GM18909 (cell line): ENCODE measurements around the gene ZNF629.
A peak's percentile ranks its signal among the peaks of the same experiment; 100 is the strongest.

Experiments
- ATAC-seq: cut with Tn5 transposase; IDR thresholded peaks from one replicate; pipeline ENCODE4 v1.9.1; 2021; ENCODE audit warnings: mild to moderate bottlenecking; ENCODE audit not compliant: unreplicated experiment, poor library complexity

The ZNF629 gene

DNA sequence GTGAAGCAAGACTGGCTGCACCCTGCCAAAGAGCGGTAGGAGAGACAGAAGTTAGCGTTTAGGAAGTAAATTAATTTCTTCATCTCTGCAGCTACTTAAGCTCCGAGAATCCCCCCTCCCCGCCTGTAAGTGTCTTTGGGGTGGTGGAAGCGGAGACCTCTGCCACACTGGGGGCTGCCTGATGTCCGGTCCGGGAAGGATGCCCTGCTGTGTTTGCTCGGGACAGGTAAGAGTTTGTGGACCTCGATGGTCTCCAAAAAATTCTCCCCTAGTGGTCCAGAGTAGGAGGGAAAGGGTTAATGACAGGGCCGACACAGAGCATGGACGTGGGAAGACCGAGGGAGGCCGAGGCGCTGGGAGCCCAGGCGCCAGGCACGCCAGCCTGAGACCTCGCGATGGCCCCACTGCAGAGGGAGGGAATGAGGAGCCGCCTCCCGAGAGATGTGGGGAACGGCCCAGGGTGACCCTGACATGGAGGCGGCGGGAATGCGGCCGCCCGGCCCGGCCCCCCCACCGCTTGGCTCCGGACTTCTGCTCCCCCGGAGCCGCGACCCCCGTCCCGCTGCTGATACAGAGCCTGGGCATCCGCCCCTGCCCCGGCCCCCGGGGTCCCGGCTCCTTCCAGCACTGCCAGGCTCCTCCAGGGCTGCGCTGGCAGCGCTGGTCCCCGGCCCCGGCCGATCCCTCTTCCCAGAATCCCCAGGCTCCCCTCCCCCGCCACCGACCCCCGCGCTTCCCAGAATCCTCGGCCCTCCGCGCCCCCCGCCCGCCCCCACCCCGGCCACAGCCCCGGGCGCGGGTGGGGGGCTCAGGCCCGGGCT lies 680 bp downstream of the ZNF629 start:
- no peak for ATAC-seq

GRCh38 chr16:30785126-30786106 lies 1.6 kb downstream of the ZNF629 start:
- no peak for ATAC-seq

DNA sequence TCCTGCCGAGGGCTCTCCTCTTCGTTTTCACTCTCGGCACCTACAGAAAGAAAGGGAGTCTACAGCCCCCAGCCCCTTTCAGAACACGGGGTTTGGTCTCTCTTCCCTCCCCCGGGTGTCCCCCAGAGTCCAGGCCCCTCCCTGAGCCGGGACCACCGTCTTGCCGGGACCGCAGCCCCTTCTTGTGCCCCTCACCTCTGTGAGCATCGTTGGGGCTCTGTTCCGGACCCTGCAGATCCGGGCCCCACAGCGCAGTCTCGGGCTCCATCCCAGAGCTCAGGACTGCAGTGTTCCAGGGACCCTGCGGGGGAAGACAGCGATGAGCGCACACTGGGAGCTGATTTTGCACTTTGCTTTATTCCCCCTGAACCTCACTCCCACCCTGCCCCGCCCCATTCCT lies 2.8 kb downstream of the ZNF629 start:
- no peak for ATAC-seq

GRCh38 chr16:30783280-30784109 lies 3.5 kb downstream of the ZNF629 start:
- ATAC-seq = no peak

GRCh38 chr16:30782486-30783279 lies 4.3 kb downstream of the ZNF629 start:
- no peak for ATAC-seq

DNA sequence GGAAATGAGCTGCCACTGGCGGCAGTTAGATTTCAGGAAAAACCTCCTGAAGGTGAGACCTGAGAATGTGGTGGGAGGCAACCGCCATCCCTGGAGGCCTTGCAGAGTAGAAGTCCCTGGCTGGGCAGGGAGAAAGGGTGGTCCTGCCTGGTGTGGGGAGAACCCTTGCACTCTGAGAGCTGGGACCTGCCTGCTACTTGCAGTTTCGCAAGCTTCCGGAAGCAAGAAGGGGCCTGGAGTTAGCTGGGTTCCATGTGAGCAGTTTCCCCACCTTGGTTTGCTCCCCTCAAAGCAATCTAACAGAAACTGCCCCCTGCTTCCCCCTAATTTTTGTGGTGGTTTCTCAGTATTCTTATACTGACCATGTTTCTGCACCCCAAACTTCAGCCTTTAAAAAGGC lies 6.5 kb downstream of the ZNF629 start:
- ATAC-seq = no peak

DNA sequence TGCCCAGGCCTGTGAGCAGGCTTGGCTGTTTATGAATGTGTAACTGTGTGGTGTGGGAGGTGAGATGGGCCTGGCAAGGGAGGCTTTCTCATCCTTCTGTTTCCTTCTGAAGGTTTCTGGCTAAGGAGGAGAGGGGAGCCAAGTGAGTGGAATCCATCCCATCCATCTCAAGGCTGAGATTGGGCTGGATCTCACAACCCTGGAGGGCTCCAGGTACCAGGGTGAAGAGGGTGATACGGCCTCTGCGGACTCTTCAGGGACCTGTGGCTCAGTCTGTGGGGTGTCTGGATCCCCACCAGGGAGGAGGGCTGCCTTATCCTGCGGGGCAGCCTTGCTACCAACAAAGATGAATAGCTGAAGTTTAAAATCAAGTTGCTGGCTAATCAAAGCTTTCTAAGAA lies 7.0 kb downstream of the ZNF629 start:
- no peak for ATAC-seq

DNA sequence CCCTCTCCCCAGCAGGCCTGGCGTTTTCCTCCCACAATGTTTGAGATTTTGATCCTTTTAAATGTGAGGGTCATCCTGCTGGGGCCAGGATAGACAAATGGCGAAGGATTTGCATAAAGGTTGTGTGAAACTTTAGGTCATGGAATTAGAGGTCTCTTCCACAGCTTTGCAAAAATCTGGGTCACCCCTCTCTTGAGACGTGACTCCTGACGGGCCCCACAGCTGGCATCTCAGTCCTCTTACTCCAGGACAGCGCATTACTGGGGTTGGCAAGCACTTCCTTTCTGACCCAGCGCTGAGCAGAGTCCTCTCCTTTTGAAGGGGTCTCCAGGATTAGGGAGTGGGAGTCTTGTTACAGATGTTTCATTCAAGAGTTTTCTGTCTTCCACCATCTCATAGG lies 7.4 kb downstream of the ZNF629 start:
- ATAC-seq = no peak

GRCh38 chr16:30778549-30779244 lies 8.3 kb downstream of the ZNF629 start:
- ATAC-seq = no peak

DNA sequence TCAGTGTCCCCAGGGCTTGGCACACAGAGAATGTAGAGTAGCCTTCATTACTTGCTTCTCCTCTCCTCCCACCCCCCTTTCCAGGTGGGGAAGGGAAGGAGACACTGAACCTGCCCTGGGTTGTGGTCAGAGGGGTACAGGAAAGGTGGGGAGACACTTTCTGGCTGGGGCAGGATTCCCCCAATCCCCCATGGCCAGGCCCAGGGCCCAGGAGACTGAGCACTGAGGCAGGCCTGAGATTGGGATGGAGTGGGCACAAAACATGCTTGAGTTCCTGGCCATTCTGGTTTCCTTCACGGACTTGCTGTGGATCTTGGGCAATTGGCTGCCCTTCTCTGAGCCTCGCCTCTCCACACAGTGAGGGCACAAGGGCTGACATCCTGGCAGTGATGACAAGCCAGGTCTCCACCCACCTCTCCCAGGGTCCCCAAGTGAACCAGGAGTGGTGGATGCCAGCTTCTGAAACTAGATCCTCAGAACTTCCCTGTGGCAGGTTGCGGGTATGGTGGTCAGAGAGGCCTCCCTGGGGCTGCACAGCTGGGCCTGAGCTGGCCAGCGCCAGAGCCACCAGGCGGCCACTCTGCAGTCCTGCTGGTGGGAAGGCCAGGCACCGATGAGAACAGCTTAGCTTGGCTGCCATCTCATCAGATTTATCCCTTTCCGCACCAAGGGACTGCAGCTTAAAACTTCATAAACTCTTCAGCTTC lies 9.3 kb downstream of the ZNF629 start:
- ATAC-seq = no peak

- ATAC-seq = peak; percentile 53
Observed at GRCh38 chr16:30775392-30776188, 11.4 kb downstream of the ZNF629 start.

GRCh38 chr16:30775131-30775391 lies 11.9 kb downstream of the ZNF629 start:
- no peak for ATAC-seq

DNA sequence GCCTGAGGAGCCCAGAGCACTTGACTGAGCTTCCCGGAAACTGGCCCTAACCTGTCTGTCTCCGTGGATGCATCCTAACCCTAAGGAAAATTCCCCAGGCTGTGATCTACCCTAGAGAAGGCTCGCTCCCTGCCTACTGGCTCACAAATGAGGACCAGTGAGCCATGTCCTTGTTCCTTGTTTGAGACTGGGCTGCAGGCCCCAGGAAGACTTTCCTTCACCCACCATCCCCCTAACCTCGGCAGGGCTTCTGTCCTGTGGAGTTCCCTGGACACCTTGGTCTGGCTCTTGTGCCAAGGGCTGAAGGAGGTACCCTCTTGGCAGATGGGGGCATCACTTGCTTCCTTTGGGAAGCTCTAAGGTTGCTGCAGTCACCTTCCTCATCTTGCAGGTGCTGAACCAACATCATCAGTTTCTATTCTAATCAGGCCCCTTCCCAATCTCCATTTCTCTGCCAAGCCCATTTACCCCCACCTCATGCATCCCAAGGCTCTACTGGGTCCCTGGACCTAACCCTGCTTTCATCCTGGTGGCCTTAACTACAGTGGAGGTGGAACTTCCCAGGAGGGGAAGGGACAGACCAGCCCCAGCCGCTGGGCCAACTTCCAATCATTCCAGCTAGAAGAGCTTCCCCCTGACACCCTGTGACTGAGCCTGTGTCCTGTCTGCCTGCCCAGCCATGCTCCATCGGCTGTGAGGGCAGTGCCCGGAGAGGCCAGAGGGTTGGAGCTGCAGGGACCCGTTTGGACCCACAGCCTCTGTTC lies 12.5 kb downstream of the ZNF629 start:
- no peak for ATAC-seq

DNA sequence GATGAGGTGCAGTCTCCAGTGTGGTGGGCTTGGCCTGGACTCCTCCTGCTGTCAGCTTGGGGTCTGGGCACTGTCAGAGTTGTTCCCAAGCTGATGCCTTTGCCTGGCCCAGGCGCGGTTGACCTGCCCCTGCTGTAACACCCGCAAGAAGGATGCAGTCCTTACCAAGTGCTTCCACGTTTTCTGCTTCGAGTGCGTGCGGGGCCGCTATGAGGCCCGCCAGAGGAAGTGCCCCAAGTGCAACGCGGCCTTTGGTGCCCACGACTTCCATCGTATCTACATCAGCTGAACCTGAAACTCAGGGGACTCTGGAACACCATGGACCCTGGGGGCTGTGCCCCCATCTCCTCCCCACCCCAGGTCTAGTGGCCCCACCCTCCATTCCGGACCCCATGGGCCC lies 13.2 kb downstream of the ZNF629 start:
- no peak for ATAC-seq

DNA sequence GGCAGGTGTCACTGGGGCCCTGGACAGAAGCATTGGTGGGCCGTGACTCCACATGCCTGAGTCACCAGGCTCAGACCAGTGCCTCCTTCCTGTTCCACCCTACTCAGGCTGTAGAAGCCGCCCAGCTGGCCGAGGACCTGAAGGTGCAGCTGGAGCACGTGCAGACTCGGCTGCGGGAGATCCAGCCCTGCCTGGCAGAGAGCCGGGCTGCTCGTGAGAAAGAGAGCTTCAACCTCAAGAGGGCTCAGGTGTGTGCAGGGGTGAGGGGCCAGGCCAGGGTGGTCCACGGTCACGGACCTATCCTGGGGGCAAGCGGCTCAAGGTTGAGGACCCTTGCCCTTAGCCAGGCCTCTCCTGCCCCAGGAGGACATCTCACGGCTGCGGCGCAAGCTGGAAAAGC lies 15.3 kb downstream of the ZNF629 start:
- no peak for ATAC-seq

DNA sequence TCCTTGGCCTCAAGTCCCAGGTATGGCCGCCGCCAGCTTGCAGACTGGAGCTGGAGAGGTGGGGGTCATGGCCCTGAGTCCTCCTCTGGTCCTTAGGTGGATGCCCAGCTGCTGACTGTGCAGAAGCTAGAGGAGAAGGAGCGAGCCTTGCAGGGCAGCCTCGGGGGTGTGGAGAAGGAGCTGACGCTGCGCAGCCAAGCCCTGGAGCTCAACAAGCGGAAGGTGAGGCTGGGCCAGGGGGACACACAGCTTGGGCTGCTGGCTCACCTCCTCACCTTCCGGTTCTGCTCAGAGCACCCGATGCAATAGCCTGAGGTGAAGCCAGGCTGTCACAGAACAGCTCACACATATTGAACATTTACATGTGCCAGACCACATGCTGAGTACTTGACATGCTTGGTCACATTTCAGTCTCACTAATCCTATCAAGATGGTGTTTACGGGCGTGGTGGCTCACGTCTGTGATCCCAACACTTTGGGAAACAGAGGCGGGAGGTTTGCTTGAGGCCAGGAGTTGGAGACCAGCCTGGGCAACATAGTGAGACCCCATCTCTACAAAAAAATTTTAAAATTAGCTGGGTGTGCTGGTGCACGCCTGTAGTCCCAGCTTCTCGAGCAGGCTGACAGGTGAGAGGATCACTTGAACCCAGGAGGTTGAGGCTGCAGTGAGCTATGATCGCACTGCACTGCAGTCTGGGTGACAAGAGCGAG lies 17.5 kb downstream of the ZNF629 start:
- ATAC-seq = no peak
